ENCODE data around the gene KHDRBS2.

The KHDRBS2 gene

GRCh38 chr6:61675734-61676133 is 610.3 kb downstream of the KHDRBS2 start:
- Histone ChIP-seq H4K20me1 (ENCODE audit: insufficient read depth, low read length, poor library complexity, severe bottlenecking) (no peaks in the 10 kb centered on the region), H3K79me2 (ENCODE audit: insufficient read depth, low read length) (no peaks in the 10 kb centered on the region), H3F3A (ENCODE audit: low read depth) (no peaks in the 10 kb centered on the region), H3K4me2 (ENCODE audit: low read depth, low read length, poor library complexity, severe bottlenecking) (no peak overlapping the region), H3K9me3 (ENCODE audit: insufficient read depth, low read depth, low read length) (no peaks in the 10 kb centered on the region; the same call in 1 of the 2 replicates), H3K27me3 (ENCODE audit: insufficient read depth, low read length, poor library complexity, severe bottlenecking) (no peaks in the 10 kb centered on the region), H3K4me1 (ENCODE audit: insufficient read depth, low read length, poor library complexity, severe bottlenecking) (no peaks in the 10 kb centered on the region), H2AFZ (ENCODE audit: low read length) (no peak overlapping the region), H3K9me2 (replicated peaks; ENCODE audit: low read depth, low read length) (no peaks in the 10 kb centered on the region), H3K9ac (ENCODE audit: low read depth, low read length, poor library complexity, severe bottlenecking) (no peak overlapping the region), H3K4me3 (ENCODE audit: low read length, poor library complexity, severe bottlenecking) (no peak overlapping the region), H3K36me3 (ENCODE audit: insufficient read depth, low read length) (no peaks in the 10 kb centered on the region)
- TF ChIP-seq EZH2phosphoT487 (IDR thresholded peaks at IDR 0.05; ENCODE audit: borderline replicate concordance): no peak

GRCh38 chr6:61649845-61650244 is 636.2 kb downstream of the KHDRBS2 start:
- no peaks in the 10 kb centered on the region for H4K20me1 ChIP-seq (ENCODE audit: insufficient read depth, low read length, poor library complexity, severe bottlenecking)
- no peaks in the 10 kb centered on the region for H3K9me2 ChIP-seq (replicated peaks; ENCODE audit: low read depth, low read length)
- no peak overlapping the region for H3K4me2 ChIP-seq (ENCODE audit: low read depth, low read length, poor library complexity, severe bottlenecking)
- no peaks in the 10 kb centered on the region for H3K36me3 ChIP-seq (ENCODE audit: insufficient read depth, low read length)
- H3F3A ChIP-seq (ENCODE audit: low read depth): no peaks in the 10 kb centered on the region
- no peaks in the 10 kb centered on the region for H3K79me2 ChIP-seq (ENCODE audit: insufficient read depth, low read length)
- H3K4me3 ChIP-seq (ENCODE audit: low read length, poor library complexity, severe bottlenecking): no peak overlapping the region
- no peaks in the 10 kb centered on the region for H3K27me3 ChIP-seq (ENCODE audit: insufficient read depth, low read length, poor library complexity, severe bottlenecking)
- H2AFZ ChIP-seq (ENCODE audit: low read length): no peak overlapping the region
- no peaks in the 10 kb centered on the region; the same call in 1 of the 2 replicates for H3K9me3 ChIP-seq (ENCODE audit: insufficient read depth, low read depth, low read length)
- H3K9ac ChIP-seq (ENCODE audit: low read depth, low read length, poor library complexity, severe bottlenecking): no peak overlapping the region
- H3K4me1 ChIP-seq (ENCODE audit: insufficient read depth, low read length, poor library complexity, severe bottlenecking): no peaks in the 10 kb centered on the region
- TF ChIP-seq CTCF (conservative IDR thresholded peaks at IDR 0.05; ENCODE audit: low read length) (no peak), EZH2phosphoT487 (IDR thresholded peaks at IDR 0.05; ENCODE audit: borderline replicate concordance) (no peak)

GRCh38 chr6:61640463-61640862 is 645.6 kb downstream of the KHDRBS2 start:
- H3K79me2 ChIP-seq (ENCODE audit: insufficient read depth, low read length): no peaks in the 10 kb centered on the region
- H3F3A ChIP-seq (ENCODE audit: low read depth): no peaks in the 10 kb centered on the region
- no peak overlapping the region for H3K4me2 ChIP-seq (ENCODE audit: low read depth, low read length, poor library complexity, severe bottlenecking)
- no peak overlapping the region for H3K4me3 ChIP-seq (ENCODE audit: low read length, poor library complexity, severe bottlenecking)
- H3K4me1 ChIP-seq (ENCODE audit: insufficient read depth, low read length, poor library complexity, severe bottlenecking): no peaks in the 10 kb centered on the region
- TF ChIP-seq EZH2phosphoT487 (IDR thresholded peaks at IDR 0.05; ENCODE audit: borderline replicate concordance) (no peak), CTCF (conservative IDR thresholded peaks at IDR 0.05; ENCODE audit: low read length) (no peak)
- no peaks in the 10 kb centered on the region for H3K27me3 ChIP-seq (ENCODE audit: insufficient read depth, low read length, poor library complexity, severe bottlenecking)
- no peak overlapping the region for H3K9ac ChIP-seq (ENCODE audit: low read depth, low read length, poor library complexity, severe bottlenecking)
- no peaks in the 10 kb centered on the region for H4K20me1 ChIP-seq (ENCODE audit: insufficient read depth, low read length, poor library complexity, severe bottlenecking)
- H2AFZ ChIP-seq (ENCODE audit: low read length): no peak overlapping the region
- H3K36me3 ChIP-seq (ENCODE audit: insufficient read depth, low read length): no peaks in the 10 kb centered on the region
- no peaks in the 10 kb centered on the region for H3K9me2 ChIP-seq (replicated peaks; ENCODE audit: low read depth, low read length)
- H3K9me3 ChIP-seq (ENCODE audit: insufficient read depth, low read depth, low read length): no peaks in the 10 kb centered on the region
